Activated CD4-positive, alpha-beta T cell treated with anti-CD3 and anti-CD28 coated beads, Interleukin-2, amount 10 ng/mL, durations not matched to agents 24 days and 14 days (primary cell): ENCODE data around the gene GPC5. TPM values are rescaled to one million over a fixed set of nuclear protein-coding genes. Genes with fewer than 3 reads are reported as not detected.
"Not testable (repeated sequence)": the region's sequence is repeated elsewhere in the genome, so short reads cannot be mapped to it uniquely, and the experiment has no call there.

Experiments
- DNase-seq: peaks from one replicate; pipeline ENCODE4 v3.0.0; 2022
- H3K27ac Mint-ChIP-seq: one replicate; pipeline ENCODE4 v1.8.0; 2022; ENCODE audit warnings: mild to moderate bottlenecking, mixed read lengths
- H3K27me3 Mint-ChIP-seq: one replicate; pipeline ENCODE4 v1.8.0; 2022; ENCODE audit warnings: mixed read lengths
- H3K36me3 Mint-ChIP-seq: one replicate; pipeline ENCODE4 v1.8.0; 2022; ENCODE audit warnings: low read depth, mild to moderate bottlenecking, mixed read lengths
- H3K4me1 Mint-ChIP-seq: one replicate; pipeline ENCODE4 v1.8.0; 2021; ENCODE audit warnings: mixed read lengths
- H3K4me3 Mint-ChIP-seq: one replicate; pipeline ENCODE4 v1.8.0; 2022; ENCODE audit warnings: mild to moderate bottlenecking, moderate library complexity, mixed read lengths
- H3K9me3 Mint-ChIP-seq: one replicate; pipeline ENCODE4 v1.8.0; 2021; ENCODE audit warnings: mixed read lengths
- intact Hi-C: fragments of 100-400 bp; cut with micrococcal nuclease; formaldehyde crosslinking; loops from one replicate; pipeline ENCODE4 v1.15.1; 2023
- total RNA-seq: library from RNA; stranded (reverse); gene quantifications from 2 replicates; pipeline ENCODE4 v1.2.3, GENCODE V29; 2022

GPC5 gene
- total RNA-seq, 1 donor from 2014 or later: not detected

- H3K27ac Mint-ChIP-seq, DNase-seq, H3K27me3 Mint-ChIP-seq, H3K36me3 Mint-ChIP-seq, H3K4me1 Mint-ChIP-seq, H3K9me3 Mint-ChIP-seq, intact Hi-C loops, H3K4me3 Mint-ChIP-seq: not testable (repeated sequence)
Measured at GRCh38 chr13:91898986-91899385, 500.6 kb downstream of the GPC5 start.

- Mint-ChIP-seq H3K4me3 (no peak overlapping the region), H3K27me3 (no peaks in the 10 kb centered on the region), H3K4me1 (no peaks in the 10 kb centered on the region), H3K27ac (no peak overlapping the region), H3K9me3 (no peaks in the 10 kb centered on the region), H3K36me3 (no peaks in the 10 kb centered on the region)
- no peak for DNase-seq
- intact Hi-C loops: no loop called here
Measured at GRCh38 chr13:91902291-91902690, 503.9 kb downstream of the GPC5 start.

- Mint-ChIP-seq H3K4me1 (no peaks in the 10 kb centered on the region), H3K27me3 (no peaks in the 10 kb centered on the region), H3K9me3 (no peaks in the 10 kb centered on the region), H3K36me3 (no peaks in the 10 kb centered on the region), H3K4me3 (no peak overlapping the region), H3K27ac (no peak overlapping the region)
- intact Hi-C loops: no loop called here
- no peak for DNase-seq
Measured at GRCh38 chr13:91904005-91904404, 505.6 kb downstream of the GPC5 start.

GRCh38 chr13:91904597-91904996, 506.2 kb downstream of the GPC5 start:
- no peaks in the 10 kb centered on the region for H3K27me3 Mint-ChIP-seq
- no peak for DNase-seq
- H3K27ac Mint-ChIP-seq: no peak overlapping the region
- no peak overlapping the region for H3K4me3 Mint-ChIP-seq
- intact Hi-C loops: no loop called here
- H3K36me3 Mint-ChIP-seq: no peaks in the 10 kb centered on the region
- no peaks in the 10 kb centered on the region for H3K9me3 Mint-ChIP-seq
- H3K4me1 Mint-ChIP-seq: no peaks in the 10 kb centered on the region

GRCh38 chr13:91907398-91907797, 509.0 kb downstream of the GPC5 start:
- Mint-ChIP-seq H3K4me3 (no peak overlapping the region), H3K36me3 (no peaks in the 10 kb centered on the region), H3K9me3 (no peaks in the 10 kb centered on the region), H3K4me1 (no peaks in the 10 kb centered on the region), H3K27ac (no peak overlapping the region), H3K27me3 (no peaks in the 10 kb centered on the region)
- DNase-seq: no peak
- intact Hi-C loops: no loop called here

GRCh38 chr13:91909617-91910016, 511.2 kb downstream of the GPC5 start:
- Mint-ChIP-seq H3K36me3 (no peaks in the 10 kb centered on the region), H3K27me3 (no peaks in the 10 kb centered on the region), H3K4me3 (no peak overlapping the region), H3K4me1 (no peaks in the 10 kb centered on the region), H3K9me3 (no peaks in the 10 kb centered on the region), H3K27ac (no peak overlapping the region)
- intact Hi-C loops: no loop called here
- no peak for DNase-seq

GRCh38 chr13:91922969-91923592, 524.7 kb downstream of the GPC5 start:
- DNase-seq: no peak
- Mint-ChIP-seq H3K4me1 (no peaks in the 10 kb centered on the region), H3K9me3 (no peaks in the 10 kb centered on the region), H3K27me3 (no peaks in the 10 kb centered on the region), H3K27ac (no peak overlapping the region), H3K36me3 (no peaks in the 10 kb centered on the region), H3K4me3 (no peak overlapping the region)
- intact Hi-C loops: no loop called here

- no peaks in the 10 kb centered on the region for H3K27me3 Mint-ChIP-seq
- no peak overlapping the region for H3K27ac Mint-ChIP-seq
- H3K4me3 Mint-ChIP-seq: no peak overlapping the region
- DNase-seq: no peak
- no peaks in the 10 kb centered on the region for H3K4me1 Mint-ChIP-seq
- intact Hi-C loops: no loop called here
- no peaks in the 10 kb centered on the region for H3K9me3 Mint-ChIP-seq
- no peaks in the 10 kb centered on the region for H3K36me3 Mint-ChIP-seq
Measured at GRCh38 chr13:91930687-91931086, 532.3 kb downstream of the GPC5 start.

- H3K4me3 Mint-ChIP-seq: no peak overlapping the region
- H3K4me1 Mint-ChIP-seq: no peaks in the 10 kb centered on the region
Measured at GRCh38 chr13:91934354-91934753, 535.9 kb downstream of the GPC5 start.

GRCh38 chr13:91946498-91947070, 548.2 kb downstream of the GPC5 start:
- intact Hi-C loops: no loop called here
- Mint-ChIP-seq H3K4me1 (no peaks in the 10 kb centered on the region), H3K27me3 (no peaks in the 10 kb centered on the region), H3K9me3 (no peaks in the 10 kb centered on the region), H3K27ac (no peak overlapping the region), H3K36me3 (no peaks in the 10 kb centered on the region), H3K4me3 (no peak overlapping the region)
- no peak for DNase-seq

More at GRCh38 chr13:91934354-91934753, 535.9 kb downstream of the GPC5 start:
- Mint-ChIP-seq H3K36me3 (no peaks in the 10 kb centered on the region), H3K27ac (no peak overlapping the region), H3K27me3 (no peaks in the 10 kb centered on the region), H3K9me3 (peaks cover 4% of the 10 kb centered on the region)
- no peak for DNase-seq
- intact Hi-C loops: no loop called here

GRCh38 chr13:91948736-91949135, 550.3 kb downstream of the GPC5 start:
- no peak overlapping the region for H3K27ac Mint-ChIP-seq
- intact Hi-C loops: no loop called here
- no peaks in the 10 kb centered on the region for H3K36me3 Mint-ChIP-seq
- no peaks in the 10 kb centered on the region for H3K27me3 Mint-ChIP-seq
- H3K4me1 Mint-ChIP-seq: no peaks in the 10 kb centered on the region
- DNase-seq: no peak
- no peaks in the 10 kb centered on the region for H3K9me3 Mint-ChIP-seq
- no peak overlapping the region for H3K4me3 Mint-ChIP-seq

GRCh38 chr13:91950803-91951202, 552.4 kb downstream of the GPC5 start:
- intact Hi-C loops: no loop called here
- H3K9me3 Mint-ChIP-seq: no peaks in the 10 kb centered on the region
- no peak for DNase-seq
- no peaks in the 10 kb centered on the region for H3K4me1 Mint-ChIP-seq
- no peak overlapping the region for H3K4me3 Mint-ChIP-seq
- H3K27me3 Mint-ChIP-seq: no peaks in the 10 kb centered on the region
- no peaks in the 10 kb centered on the region for H3K36me3 Mint-ChIP-seq
- H3K27ac Mint-ChIP-seq: no peak overlapping the region

GRCh38 chr13:91955546-91956355, 557.3 kb downstream of the GPC5 start:
- DNase-seq: no peak
- no peaks in the 10 kb centered on the region for H3K9me3 Mint-ChIP-seq
- H3K27me3 Mint-ChIP-seq: no peaks in the 10 kb centered on the region
- H3K4me1 Mint-ChIP-seq: no peaks in the 10 kb centered on the region
- no peak overlapping the region for H3K27ac Mint-ChIP-seq
- H3K36me3 Mint-ChIP-seq: no peaks in the 10 kb centered on the region
- no peak overlapping the region for H3K4me3 Mint-ChIP-seq
- intact Hi-C loops: no loop called here

GRCh38 chr13:91960947-91961346, 562.5 kb downstream of the GPC5 start:
- no peak for DNase-seq
- Mint-ChIP-seq H3K27me3 (no peaks in the 10 kb centered on the region), H3K27ac (no peak overlapping the region), H3K4me3 (no peak overlapping the region), H3K4me1 (no peaks in the 10 kb centered on the region), H3K9me3 (no peaks in the 10 kb centered on the region), H3K36me3 (no peaks in the 10 kb centered on the region)
- intact Hi-C loops: no loop called here
